ENCODE measurements around the gene ERI3. TPM values are rescaled to one million over a fixed set of nuclear protein-coding genes. Genes with fewer than 3 reads are reported as not detected.

ERI3 gene
- total and polyA plus RNA-seq, 10 of the 15 experiments (the other 5 are each of a cell fraction or from before 2014, with no cell fraction given) = 20.6 to 90.4 (median 41.2) TPM

- ChIA-PET POLR2A (no interaction called here), SMC1A (ENCODE audit: uncharacterized antibody, unreplicated experiment) (interaction anchor here (0.6 kb wide), 1 partner anchor 91 kb away, joined by 4 read pairs; no protein-coding TSS in a partner anchor), RAD21 (ENCODE audit: unreplicated experiment) (no interaction called here), CTCF (no interaction called here)
- no peak for ATAC-seq
- Histone ChIP-seq H3K79me2 (ENCODE audit: control insufficient read depth, insufficient read depth, low read length) (no peaks in the 10 kb centered on the region), H3K27ac (ENCODE audit: control insufficient read depth, insufficient read depth) (no peak overlapping the region), H4K20me1 (ENCODE audit: control insufficient read depth, insufficient read depth) (no peaks in the 10 kb centered on the region; the same call in 1 of the 2 replicates), H3K9me3 (replicated peaks; ENCODE audit: control insufficient read depth, insufficient read depth, low read length) (no peaks in the 10 kb centered on the region), H3K27me3 (replicated peaks in 1 of 2; ENCODE audit: control insufficient read depth in 2 of 2, insufficient read depth in 2 of 2, low read length in 1 of 2) (no peaks in the 10 kb centered on the region), H3K9ac (ENCODE audit: control insufficient read depth, insufficient read depth, low read length) (no peak overlapping the region), H3K4me1 (ENCODE audit: control insufficient read depth, insufficient read depth, low read length) (no peaks in the 10 kb centered on the region), H2AFZ (ENCODE audit: control insufficient read depth, low read depth, low read length) (no peak overlapping the region), H3K36me3 (ENCODE audit: control insufficient read depth in 2 of 2, insufficient read depth in 2 of 2, low read length in 1 of 2) (no peaks in the 10 kb centered on the region; a peak in 1 of 4 replicates), H3K4me3 (no peak overlapping the region), H3K4me2 (ENCODE audit: control insufficient read depth, insufficient read depth) (no peak overlapping the region)
- intact Hi-C loops (cut with micrococcal nuclease; ENCODE audit: unreplicated experiment) (no loop called here), in situ Hi-C loops (cut with MboI) (no loop called here)
- BruUV-seq (replicated peaks) = no TSS peak
- DNase-seq (ENCODE audit: low read depth, low spot score) = no peak
- WGBS (ENCODE audit: insufficient coverage, insufficient replicate concordance, low lambda C conversion rate, missing lambda C conversion rate) = 96% methylated on average over 2 of the region's 2 CpGs
- FAIRE-seq = no peak
- no peak for TF ChIP-seq ZNF592 (IDR thresholded peaks at IDR 0.05)
- TF ChIP-seq, protein P1, sequence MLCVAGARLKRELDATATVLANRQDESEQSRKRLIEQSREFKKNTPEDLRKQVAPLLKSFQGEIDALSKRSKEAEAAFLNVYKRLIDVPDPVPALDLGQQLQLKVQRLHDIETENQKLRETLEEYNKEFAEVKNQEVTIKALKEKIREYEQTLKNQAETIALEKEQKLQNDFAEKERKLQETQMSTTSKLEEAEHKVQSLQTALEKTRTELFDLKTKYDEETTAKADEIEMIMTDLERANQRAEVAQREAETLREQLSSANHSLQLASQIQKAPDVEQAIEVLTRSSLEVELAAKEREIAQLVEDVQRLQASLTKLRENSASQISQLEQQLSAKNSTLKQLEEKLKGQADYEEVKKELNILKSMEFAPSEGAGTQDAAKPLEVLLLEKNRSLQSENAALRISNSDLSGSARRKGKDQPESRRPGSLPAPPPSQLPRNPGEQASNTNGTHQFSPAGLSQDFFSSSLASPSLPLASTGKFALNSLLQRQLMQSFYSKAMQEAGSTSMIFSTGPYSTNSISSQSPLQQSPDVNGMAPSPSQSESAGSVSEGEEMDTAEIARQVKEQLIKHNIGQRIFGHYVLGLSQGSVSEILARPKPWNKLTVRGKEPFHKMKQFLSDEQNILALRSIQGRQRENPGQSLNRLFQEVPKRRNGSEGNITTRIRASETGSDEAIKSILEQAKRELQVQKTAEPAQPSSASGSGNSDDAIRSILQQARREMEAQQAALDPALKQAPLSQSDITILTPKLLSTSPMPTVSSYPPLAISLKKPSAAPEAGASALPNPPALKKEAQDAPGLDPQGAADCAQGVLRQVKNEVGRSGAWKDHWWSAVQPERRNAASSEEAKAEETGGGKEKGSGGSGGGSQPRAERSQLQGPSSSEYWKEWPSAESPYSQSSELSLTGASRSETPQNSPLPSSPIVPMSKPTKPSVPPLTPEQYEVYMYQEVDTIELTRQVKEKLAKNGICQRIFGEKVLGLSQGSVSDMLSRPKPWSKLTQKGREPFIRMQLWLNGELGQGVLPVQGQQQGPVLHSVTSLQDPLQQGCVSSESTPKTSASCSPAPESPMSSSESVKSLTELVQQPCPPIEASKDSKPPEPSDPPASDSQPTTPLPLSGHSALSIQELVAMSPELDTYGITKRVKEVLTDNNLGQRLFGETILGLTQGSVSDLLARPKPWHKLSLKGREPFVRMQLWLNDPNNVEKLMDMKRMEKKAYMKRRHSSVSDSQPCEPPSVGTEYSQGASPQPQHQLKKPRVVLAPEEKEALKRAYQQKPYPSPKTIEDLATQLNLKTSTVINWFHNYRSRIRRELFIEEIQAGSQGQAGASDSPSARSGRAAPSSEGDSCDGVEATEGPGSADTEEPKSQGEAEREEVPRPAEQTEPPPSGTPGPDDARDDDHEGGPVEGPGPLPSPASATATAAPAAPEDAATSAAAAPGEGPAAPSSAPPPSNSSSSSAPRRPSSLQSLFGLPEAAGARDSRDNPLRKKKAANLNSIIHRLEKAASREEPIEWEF (IDR thresholded peaks at IDR 0.05; ENCODE audit: insufficient replicate concordance, low read depth, low read length) = no peak
- TF ChIP-seq STAT1 (conservative IDR thresholded peaks at IDR 0.05) = no peak
- no peak for TF ChIP-seq CBX3 (IDR thresholded peaks at IDR 0.05; ENCODE audit: borderline replicate concordance, low read depth)
- no peak for TF ChIP-seq HSF1 (IDR thresholded peaks at IDR 0.05; ENCODE audit: low read depth, low read length)
- no peak for TF ChIP-seq MTA3 (IDR thresholded peaks at IDR 0.05; ENCODE audit: borderline replicate concordance, low read length)
- no peak for TF ChIP-seq ZNF24 (IDR thresholded peaks at IDR 0.05)
- no peak for TF ChIP-seq CHD4 (IDR thresholded peaks at IDR 0.05)
- TF ChIP-seq MLLT1 (IDR thresholded peaks at IDR 0.05) = no peak
- TF ChIP-seq KAT2A (conservative IDR thresholded peaks at IDR 0.05; ENCODE audit: control insufficient read depth, low read depth, low read length) = no peak
- no peak for TF ChIP-seq RBBP5 (conservative IDR thresholded peaks at IDR 0.05)
- no peak for TF ChIP-seq CREB1 (IDR thresholded peaks at IDR 0.05; ENCODE audit: low read depth)
- no peak for TF ChIP-seq KDM1A (IDR thresholded peaks at IDR 0.05; ENCODE audit: borderline replicate concordance)
- no peak for TF ChIP-seq BRCA1 (IDR thresholded peaks at IDR 0.05; ENCODE audit: low read depth, low read length)
These were observed 24.1 kb downstream of the ERI3 start for GRCh38 chr1:44330935-44331334.

Data from GM12878 (cell line).